Measurements from ENCODE around the gene CGB3.

The CGB3 gene

DNA sequence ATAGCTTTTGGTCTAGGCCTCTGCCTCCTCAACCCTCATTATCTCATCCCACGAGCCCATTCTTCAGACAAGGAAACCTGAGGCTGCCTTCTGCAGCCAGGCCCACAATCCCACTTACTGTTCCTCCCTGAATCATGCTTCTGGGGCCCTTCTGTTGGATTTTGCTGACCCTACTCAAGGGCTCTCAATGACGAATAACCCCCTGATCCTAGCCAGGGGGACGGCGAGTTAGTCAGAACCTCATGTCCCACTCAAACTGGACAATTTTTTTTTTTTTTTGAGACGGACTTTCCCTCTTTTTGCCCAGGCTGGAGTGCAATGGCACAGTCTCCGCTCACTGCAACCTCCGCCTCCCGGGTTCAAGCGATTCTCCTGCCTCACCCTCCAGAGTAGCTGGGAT lies 2.0 kb downstream of the CGB3 start:
- WGBS: 84% methylated on average over 9 of the region's 9 CpGs
- Histone ChIP-seq H2BK12ac (ENCODE audit: low read length in 2 of 2) (no peak overlapping the region), H3K23ac (ENCODE audit: low read length in 2 of 2) (no peak overlapping the region), H2AK5ac (ENCODE audit: low read length, severe bottlenecking) (no peak overlapping the region), H3K4me1 (ENCODE audit: control insufficient read depth, insufficient read depth, low read depth, low read length) (peaks cover 16% of the 10 kb centered on the region), H4K8ac (ENCODE audit: low read length) (no peak overlapping the region), H3K27me3 (ENCODE audit: control insufficient read depth in 1 of 2, insufficient read depth in 1 of 2, low read length in 2 of 2) (peaks cover 5 to 30% of the 10 kb centered on the region in 2 experiments), H3K4me2 (ENCODE audit: low read length, poor library complexity, severe bottlenecking) (no peak overlapping the region), H2BK120ac (ENCODE audit: low read depth, low read length) (no peak overlapping the region), H3K4me3 (ENCODE audit: insufficient read depth in 1 of 2, low read depth in 1 of 2, low read length in 2 of 2) (no peak overlapping the region), H2BK15ac (ENCODE audit: low read depth, poor library complexity, severe bottlenecking) (no peak overlapping the region), H3K9ac (ENCODE audit: low read length) (no peak overlapping the region), H3K14ac (ENCODE audit: low read length in 2 of 2) (no peak overlapping the region), H3K4ac (ENCODE audit: low read depth in 1 of 2, low read length in 2 of 2) (no peak overlapping the region), H2AFZ (ENCODE audit: low read depth, low read length) (no peak overlapping the region), H4K91ac (ENCODE audit: low read length) (no peak overlapping the region), H3K9me3 (ENCODE audit: control insufficient read depth, low read length) (no peaks in the 10 kb centered on the region), H3K79me1 (replicated peaks; ENCODE audit: low read length, poor library complexity, severe bottlenecking) (no peaks in the 10 kb centered on the region), H3K27ac (ENCODE audit: low read length, poor library complexity, severe bottlenecking) (no peak overlapping the region), H3K18ac (ENCODE audit: low read depth in 1 of 2, low read length in 2 of 2) (no peak overlapping the region), H3K36me3 (ENCODE audit: control insufficient read depth in 1 of 2, insufficient read depth in 2 of 2, low read depth in 1 of 2, low read length in 2 of 2) (peaks cover 0 to under 1% of the 10 kb centered on the region in 2 experiments), H2BK5ac (ENCODE audit: low read depth, low read length, poor library complexity, severe bottlenecking) (no peak overlapping the region)
- DNase-seq: no peak

DNA sequence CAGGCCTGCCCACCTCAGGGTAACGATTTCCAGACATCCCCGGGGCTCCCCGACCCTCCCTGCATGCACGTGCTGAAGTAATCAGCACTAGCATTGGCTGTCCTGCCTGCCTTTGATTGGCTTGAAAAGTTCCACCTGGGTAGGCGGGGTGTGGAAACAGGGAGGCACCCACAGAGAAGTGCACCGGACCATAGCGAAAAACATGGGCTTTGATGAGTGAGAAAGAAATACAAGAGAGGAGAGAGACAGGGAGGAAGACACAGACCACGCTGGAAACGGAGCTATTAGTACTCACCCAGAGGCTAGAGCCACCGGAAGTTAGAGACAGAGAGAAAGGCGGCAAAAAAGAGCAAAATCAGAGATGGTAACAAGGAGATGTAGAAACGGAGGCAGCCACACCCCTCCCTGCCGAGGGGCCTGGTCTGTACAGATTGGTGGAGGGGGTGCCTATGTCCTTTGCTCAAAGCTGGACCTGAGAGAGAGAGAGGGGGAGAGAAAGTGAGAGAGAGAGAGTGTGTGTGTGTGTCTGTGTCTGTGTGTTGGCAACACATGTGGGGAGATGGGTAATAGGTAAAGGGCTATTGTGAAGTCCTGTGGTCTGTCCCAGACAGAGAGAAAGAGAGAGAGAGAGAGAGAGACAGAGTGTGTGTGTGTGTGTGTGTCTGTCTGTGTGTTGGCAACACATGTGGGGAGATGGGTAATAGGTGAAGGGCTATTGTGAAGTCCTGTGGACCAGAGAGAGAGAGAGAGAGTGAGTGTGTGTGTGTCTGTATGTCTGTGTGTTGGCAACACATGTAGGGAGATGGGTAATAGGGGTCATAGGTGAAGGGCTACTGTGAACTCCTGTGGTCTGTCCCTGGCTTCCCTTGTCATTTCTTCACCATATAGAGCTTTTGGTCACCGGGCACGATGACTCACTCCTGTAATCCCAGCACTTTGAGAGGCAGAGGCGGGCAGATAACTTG lies 2.9 kb downstream of the CGB3 start:
- 67% methylated on average over 16 of the region's 16 CpGs for WGBS

GRCh38 chr19:49020342-49020741 lies 3.8 kb downstream of the CGB3 start:
- no peak overlapping the region for H3K4me3 ChIP-seq (ENCODE audit: insufficient read depth in 1 of 2, low read depth in 1 of 2, low read length in 2 of 2)
- H3K4ac ChIP-seq (ENCODE audit: low read depth in 1 of 2, low read length in 2 of 2): no peak overlapping the region
- H2BK15ac ChIP-seq (ENCODE audit: low read depth, poor library complexity, severe bottlenecking): no peak overlapping the region
- peaks cover 15% of the 10 kb centered on the region for H3K4me1 ChIP-seq (ENCODE audit: control insufficient read depth, insufficient read depth, low read depth, low read length)
- no peaks in the 10 kb centered on the region for H3K79me1 ChIP-seq (replicated peaks; ENCODE audit: low read length, poor library complexity, severe bottlenecking)
- H3K14ac ChIP-seq (ENCODE audit: low read length in 2 of 2): no peak overlapping the region
- no peak overlapping the region for H4K8ac ChIP-seq (ENCODE audit: low read length)
- DNase-seq: no peak
- no peak overlapping the region for H4K91ac ChIP-seq (ENCODE audit: low read length)
- WGBS: 93% methylated on average over 11 of the region's 11 CpGs
- no peak overlapping the region for H3K9ac ChIP-seq (ENCODE audit: low read length)
- no peak overlapping the region for H2BK12ac ChIP-seq (ENCODE audit: low read length in 2 of 2)
- no peak overlapping the region for H2AK5ac ChIP-seq (ENCODE audit: low read length, severe bottlenecking)
- H3K9me3 ChIP-seq (ENCODE audit: control insufficient read depth, low read length): no peaks in the 10 kb centered on the region
- H3K18ac ChIP-seq (ENCODE audit: low read depth in 1 of 2, low read length in 2 of 2): no peak overlapping the region
- no peak overlapping the region for H2BK5ac ChIP-seq (ENCODE audit: low read depth, low read length, poor library complexity, severe bottlenecking)
- H3K4me2 ChIP-seq (ENCODE audit: low read length, poor library complexity, severe bottlenecking): no peak overlapping the region
- no peak overlapping the region for H2BK120ac ChIP-seq (ENCODE audit: low read depth, low read length)
- H3K27me3 ChIP-seq (ENCODE audit: control insufficient read depth in 1 of 2, insufficient read depth in 1 of 2, low read length in 2 of 2): peaks cover 5 to 30% of the 10 kb centered on the region in 2 experiments
- peaks cover 11 to 17% of the 10 kb centered on the region in 2 experiments for H3K36me3 ChIP-seq (ENCODE audit: control insufficient read depth in 1 of 2, insufficient read depth in 2 of 2, low read depth in 1 of 2, low read length in 2 of 2)
- H2AFZ ChIP-seq (ENCODE audit: low read depth, low read length): no peak overlapping the region
- H3K23ac ChIP-seq (ENCODE audit: low read length in 2 of 2): no peak overlapping the region
- no peak overlapping the region for H3K27ac ChIP-seq (ENCODE audit: low read length, poor library complexity, severe bottlenecking)

More for the DNA sequence above, 2.9 kb downstream of the CGB3 start:
- Histone ChIP-seq H3K27me3 (ENCODE audit: control insufficient read depth in 1 of 2, insufficient read depth in 1 of 2, low read length in 2 of 2) (peaks cover 5 to 30% of the 10 kb centered on the region in 2 experiments), H3K18ac (ENCODE audit: low read depth in 1 of 2, low read length in 2 of 2) (no peak overlapping the region), H3K4me2 (ENCODE audit: low read length, poor library complexity, severe bottlenecking) (no peak overlapping the region), H3K4ac (ENCODE audit: low read depth in 1 of 2, low read length in 2 of 2) (no peak overlapping the region), H2BK12ac (ENCODE audit: low read length in 2 of 2) (no peak overlapping the region), H3K4me3 (ENCODE audit: insufficient read depth in 1 of 2, low read depth in 1 of 2, low read length in 2 of 2) (no peak overlapping the region), H3K79me1 (replicated peaks; ENCODE audit: low read length, poor library complexity, severe bottlenecking) (no peaks in the 10 kb centered on the region), H3K36me3 (ENCODE audit: control insufficient read depth in 1 of 2, insufficient read depth in 2 of 2, low read depth in 1 of 2, low read length in 2 of 2) (peaks cover 2 to 8% of the 10 kb centered on the region in 2 experiments), H2AK5ac (ENCODE audit: low read length, severe bottlenecking) (no peak overlapping the region), H3K9me3 (ENCODE audit: control insufficient read depth, low read length) (no peaks in the 10 kb centered on the region), H3K4me1 (ENCODE audit: control insufficient read depth, insufficient read depth, low read depth, low read length) (peaks cover 16% of the 10 kb centered on the region), H4K91ac (ENCODE audit: low read length) (no peak overlapping the region), H3K14ac (ENCODE audit: low read length in 2 of 2) (no peak overlapping the region), H3K23ac (ENCODE audit: low read length in 2 of 2) (no peak overlapping the region), H2BK5ac (ENCODE audit: low read depth, low read length, poor library complexity, severe bottlenecking) (no peak overlapping the region), H3K9ac (ENCODE audit: low read length) (no peak overlapping the region), H3K27ac (ENCODE audit: low read length, poor library complexity, severe bottlenecking) (no peak overlapping the region), H2BK120ac (ENCODE audit: low read depth, low read length) (no peak overlapping the region), H4K8ac (ENCODE audit: low read length) (no peak overlapping the region), H2BK15ac (ENCODE audit: low read depth, poor library complexity, severe bottlenecking) (no peak overlapping the region), H2AFZ (ENCODE audit: low read depth, low read length) (no peak overlapping the region)
- peak; percentile 77 for DNase-seq

DNA sequence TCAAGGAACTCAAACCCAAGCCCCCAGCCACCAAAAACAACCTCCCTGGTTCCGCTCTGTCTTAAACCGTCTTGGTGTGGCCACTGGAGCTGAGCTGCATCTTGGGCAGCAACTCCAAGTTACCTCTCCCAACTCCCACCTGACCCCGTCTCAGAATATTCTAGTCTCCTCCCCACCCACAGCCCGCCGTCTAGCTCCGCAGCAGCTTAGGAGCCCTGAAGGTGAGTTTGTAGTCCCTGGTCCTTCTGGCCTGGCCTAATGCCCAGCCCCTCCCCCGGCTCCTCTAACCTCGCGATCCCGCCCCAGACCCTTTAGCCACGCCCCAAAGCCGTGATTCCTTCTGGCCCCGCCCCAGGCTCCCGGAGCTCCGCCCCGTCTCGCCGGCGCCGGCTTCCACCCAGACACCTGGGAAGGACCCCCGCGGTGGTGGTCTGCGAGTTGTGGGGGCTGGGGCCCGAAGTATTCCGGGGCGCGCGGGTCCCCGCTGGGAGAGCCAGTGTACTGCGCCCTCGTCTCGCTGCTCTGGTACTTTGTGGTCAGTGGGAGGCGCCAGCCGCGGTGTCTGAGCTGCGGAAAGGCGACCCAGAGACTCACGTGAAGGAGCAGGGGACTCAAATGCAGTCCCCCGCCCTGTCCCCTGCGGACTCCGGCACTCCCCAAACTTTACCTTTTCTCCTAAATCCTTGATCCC lies 4.7 kb downstream of the CGB3 start:
- WGBS: 30% methylated on average over 41 of the region's 41 CpGs
- Histone ChIP-seq H4K8ac (ENCODE audit: low read length) (no peak overlapping the region), H2AK5ac (ENCODE audit: low read length, severe bottlenecking) (no peak overlapping the region), H2AFZ (ENCODE audit: low read depth, low read length) (no peak overlapping the region), H3K18ac (ENCODE audit: low read depth in 1 of 2, low read length in 2 of 2) (no peak overlapping the region), H3K4me3 (ENCODE audit: insufficient read depth in 1 of 2, low read depth in 1 of 2, low read length in 2 of 2) (peak overlapping the region in 1 of 2 experiments; percentile 70), H3K14ac (ENCODE audit: low read length in 2 of 2) (no peak overlapping the region), H3K23ac (ENCODE audit: low read length in 2 of 2) (no peak overlapping the region), H3K27me3 (ENCODE audit: control insufficient read depth in 1 of 2, insufficient read depth in 1 of 2, low read length in 2 of 2) (peaks cover 5 to 30% of the 10 kb centered on the region in 2 experiments), H3K9ac (ENCODE audit: low read length) (no peak overlapping the region), H3K9me3 (ENCODE audit: control insufficient read depth, low read length) (no peaks in the 10 kb centered on the region), H3K27ac (ENCODE audit: low read length, poor library complexity, severe bottlenecking) (no peak overlapping the region), H4K91ac (ENCODE audit: low read length) (no peak overlapping the region), H3K4ac (ENCODE audit: low read depth in 1 of 2, low read length in 2 of 2) (no peak overlapping the region), H2BK12ac (ENCODE audit: low read length in 2 of 2) (no peak overlapping the region), H2BK15ac (ENCODE audit: low read depth, poor library complexity, severe bottlenecking) (no peak overlapping the region), H3K79me1 (replicated peaks; ENCODE audit: low read length, poor library complexity, severe bottlenecking) (no peaks in the 10 kb centered on the region), H3K4me2 (ENCODE audit: low read length, poor library complexity, severe bottlenecking) (no peak overlapping the region), H2BK5ac (ENCODE audit: low read depth, low read length, poor library complexity, severe bottlenecking) (no peak overlapping the region), H2BK120ac (ENCODE audit: low read depth, low read length) (no peak overlapping the region), H3K4me1 (ENCODE audit: control insufficient read depth, insufficient read depth, low read depth, low read length) (peaks cover 15% of the 10 kb centered on the region), H3K36me3 (ENCODE audit: control insufficient read depth in 1 of 2, insufficient read depth in 2 of 2, low read depth in 1 of 2, low read length in 2 of 2) (peaks cover 18 to 27% of the 10 kb centered on the region in 2 experiments)
- no peak for DNase-seq
